HG03175 (cell line): ENCODE measurements around the gene HPCAL1.

Experiments used
- ATAC-seq: cut with Tn5 transposase; IDR thresholded peaks from one replicate; pipeline ENCODE4 v1.9.1; 2021; ENCODE audit warnings: mild to moderate bottlenecking, moderate library complexity; ENCODE audit not compliant: unreplicated experiment

The HPCAL1 gene

DNA sequence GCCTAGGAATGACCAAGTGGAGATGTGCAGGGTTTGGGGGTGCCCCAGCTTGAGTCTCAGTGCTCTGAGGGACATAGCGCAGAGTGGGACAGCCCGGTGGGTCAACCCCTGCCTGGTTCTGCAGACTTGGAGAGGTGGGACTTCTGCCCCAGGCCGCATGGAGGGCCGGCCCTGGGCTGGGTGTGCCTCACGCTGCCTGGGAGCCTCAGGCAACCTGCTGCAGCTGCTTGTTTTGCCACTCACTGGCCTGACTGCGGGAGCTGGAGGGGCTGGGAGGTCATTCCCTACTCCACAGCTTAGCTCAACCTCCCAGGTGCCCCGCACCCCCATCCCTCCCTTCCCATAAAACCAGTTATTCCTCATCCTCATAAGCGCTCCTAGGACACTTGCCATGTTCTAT, 112.3 kb downstream of the HPCAL1 start:
- no peak for ATAC-seq

- no peak for ATAC-seq
These were observed 112.9 kb downstream of the HPCAL1 start for GRCh38 chr2:10415640-10416039.

- no peak for ATAC-seq
These were observed 115.0 kb downstream of the HPCAL1 start for GRCh38 chr2:10417551-10418335.

GRCh38 chr2:10419553-10420257, 117.0 kb downstream of the HPCAL1 start:
- no peak for ATAC-seq

DNA sequence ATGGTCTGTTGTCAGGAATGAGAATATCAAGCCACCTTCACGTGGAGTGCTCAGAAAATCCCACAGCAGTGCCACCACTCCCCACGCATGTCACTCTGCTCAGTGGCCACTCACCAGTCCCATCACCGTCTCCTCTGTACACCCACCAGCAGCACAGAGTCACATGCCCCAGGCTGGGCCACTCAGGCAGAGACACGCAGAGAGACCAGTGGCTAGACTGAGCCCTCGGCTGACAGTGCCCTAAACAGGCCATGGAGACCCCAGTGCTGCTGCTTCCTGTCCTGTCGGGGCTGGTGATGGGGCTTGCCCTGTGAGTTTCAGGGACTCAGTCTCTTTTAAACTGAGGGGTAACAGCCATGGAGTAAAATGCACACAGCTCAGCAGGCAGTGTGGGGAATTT, 119.5 kb downstream of the HPCAL1 start:
- ATAC-seq = no peak

DNA sequence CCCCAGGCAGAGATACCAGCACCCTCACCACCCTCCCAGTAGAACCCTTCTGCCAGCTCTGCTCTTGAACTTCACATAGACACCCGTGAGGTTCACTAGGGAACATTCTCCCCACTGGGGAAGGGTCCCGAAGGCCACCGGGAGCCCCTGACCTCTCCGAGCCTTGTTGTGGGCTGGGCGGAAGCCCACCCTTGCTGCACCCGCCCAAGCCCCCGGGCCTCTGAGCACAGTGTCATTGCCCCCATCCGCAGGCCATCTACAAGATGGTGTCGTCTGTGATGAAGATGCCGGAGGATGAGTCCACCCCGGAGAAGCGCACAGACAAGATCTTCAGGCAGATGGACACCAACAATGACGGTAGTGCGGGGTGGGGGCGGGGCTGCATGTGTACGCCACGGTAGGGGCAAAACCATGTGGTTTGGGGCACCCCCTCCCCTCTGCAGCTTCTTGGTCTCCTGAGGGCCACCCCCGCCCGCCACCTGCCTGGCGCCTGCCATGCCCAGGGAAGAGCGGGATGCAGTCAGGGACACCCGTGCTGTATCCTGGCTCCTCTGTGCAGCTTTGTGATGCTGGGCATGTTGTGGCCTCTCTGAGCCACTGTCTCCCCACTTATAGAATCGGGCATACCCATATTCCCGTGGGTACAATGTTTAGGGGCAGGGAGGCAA, 120.2 kb downstream of the HPCAL1 start:
- no peak for ATAC-seq

- ATAC-seq = no peak
These were observed 120.7 kb downstream of the HPCAL1 start for GRCh38 chr2:10423400-10423774.

GRCh38 chr2:10424051-10424450, 121.3 kb downstream of the HPCAL1 start:
- ATAC-seq = no peak

- no peak for ATAC-seq
These were observed 122.3 kb downstream of the HPCAL1 start for GRCh38 chr2:10424916-10425505.

DNA sequence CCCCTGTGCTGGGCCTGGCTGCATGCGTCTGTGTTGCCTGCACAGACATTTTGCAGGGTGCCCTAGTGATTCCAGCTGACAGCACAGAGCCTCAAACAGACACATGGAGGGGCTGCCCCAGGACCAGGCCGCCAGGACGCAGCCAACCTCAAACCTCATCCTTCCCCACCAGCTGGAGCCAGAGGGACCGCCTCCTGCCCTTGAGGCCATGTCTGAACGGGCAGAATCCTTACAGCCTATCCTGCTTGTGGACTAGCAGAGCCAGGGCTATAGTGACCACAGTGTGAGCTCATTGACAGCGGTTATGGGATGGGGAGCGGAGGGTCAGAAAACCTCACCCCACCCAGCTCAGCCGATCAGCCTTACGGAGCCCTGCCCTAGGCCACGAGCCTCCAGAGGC, 123.0 kb downstream of the HPCAL1 start:
- no peak for ATAC-seq

GRCh38 chr2:10426726-10427617, 124.3 kb downstream of the HPCAL1 start:
- no peak for ATAC-seq

DNA sequence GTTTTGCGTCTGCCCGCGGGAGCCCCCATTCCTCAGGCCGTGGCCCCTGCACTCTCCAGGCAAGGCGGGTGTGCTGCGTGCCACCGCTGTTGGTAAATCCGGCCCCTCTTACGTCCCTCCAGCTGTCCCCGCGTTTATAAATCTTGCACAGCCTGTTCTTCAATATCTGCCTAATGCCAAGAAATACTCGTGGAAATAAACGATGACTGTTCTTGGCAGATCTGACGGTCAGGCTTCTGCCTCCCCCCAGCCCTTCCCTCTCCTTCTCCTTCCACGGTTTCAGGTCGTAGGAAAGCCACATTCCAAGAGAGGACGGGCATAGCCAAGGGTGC, 124.9 kb downstream of the HPCAL1 start:
- ATAC-seq = no peak

DNA sequence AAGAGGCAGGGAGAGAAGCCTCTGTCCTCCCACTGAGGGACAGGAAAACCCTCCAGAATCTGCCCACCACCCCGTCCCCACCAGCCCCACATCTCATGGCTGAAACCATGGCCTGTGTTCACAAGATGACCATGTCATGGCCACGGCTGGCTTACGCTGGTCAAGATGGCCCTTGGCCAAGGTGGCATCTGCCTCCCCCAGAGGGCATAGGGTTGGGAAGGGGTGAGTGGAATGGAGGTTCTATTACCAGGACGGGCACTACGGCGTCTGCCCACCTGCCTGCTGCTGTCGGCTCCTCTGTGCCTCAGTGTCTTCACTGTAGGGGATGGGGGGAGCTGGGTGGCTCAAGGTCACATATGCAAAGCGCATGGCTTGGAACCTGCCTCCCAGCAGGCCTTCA, 125.7 kb downstream of the HPCAL1 start:
- ATAC-seq = no peak

- ATAC-seq = no peak
These were observed 126.2 kb downstream of the HPCAL1 start for GRCh38 chr2:10428924-10429323.

GRCh38 chr2:10430886-10431622, 128.3 kb downstream of the HPCAL1 start:
- ATAC-seq = no peak

- ATAC-seq = no peak
These were observed 129.1 kb downstream of the HPCAL1 start for GRCh38 chr2:10431797-10432196.

GRCh38 chr2:10432311-10433181, 129.8 kb downstream of the HPCAL1 start:
- no peak for ATAC-seq

DNA sequence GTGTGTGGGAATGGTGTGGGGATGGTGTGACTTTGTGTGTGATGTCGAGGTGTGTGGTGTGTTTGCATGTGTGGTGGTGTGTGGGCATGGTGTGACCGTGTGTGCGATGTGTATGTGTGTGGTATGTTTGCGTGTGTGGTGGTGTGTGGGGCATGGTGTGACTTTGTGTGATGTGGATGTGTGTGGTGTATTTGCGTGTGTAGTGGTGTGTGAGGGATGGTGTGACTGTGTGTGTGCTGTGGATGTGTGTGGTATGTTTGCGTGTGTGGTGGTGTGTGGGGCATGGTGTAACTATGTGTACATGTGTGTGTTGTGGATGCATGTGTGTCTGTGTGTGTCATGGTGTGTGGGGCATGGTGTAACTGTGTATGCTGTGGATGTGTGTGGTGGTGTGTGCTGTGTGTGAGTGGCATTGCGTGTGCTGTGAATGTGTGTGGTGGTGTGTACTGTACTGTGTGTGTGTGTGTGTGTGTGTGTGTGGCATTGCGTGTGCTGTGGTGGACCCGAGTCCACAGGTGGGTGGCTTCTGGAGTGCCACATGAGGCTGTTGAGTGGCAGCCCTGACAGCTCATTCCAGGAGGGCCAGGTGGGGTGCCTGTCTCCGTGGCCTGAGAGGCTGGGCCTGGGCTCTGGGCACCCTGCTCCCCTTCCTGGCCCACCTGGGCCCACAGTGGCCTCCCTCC, 130.7 kb downstream of the HPCAL1 start:
- no peak for ATAC-seq
